Activated B cell treated with CpG ODN at 0.5 μM for 24 hours (primary cell): Measurements from ENCODE around the gene CTSD. TPM values are rescaled to one million over a fixed set of nuclear protein-coding genes. Genes with fewer than 3 reads are reported as not detected.

Experiments used
- ATAC-seq: fragments of 200-7000 bp; cut with Tn5 transposase; one replicate; pipeline ENCODE4 v1.10.0; 2021; ENCODE audit warnings: low read depth, mild to moderate bottlenecking, moderate library complexity
- CTCF ChIA-PET: fragments of 350-600 bp; sonication (Branson Sonifier 250); formaldehyde crosslinking; loops from one replicate; lab custom pipeline; 2021; ENCODE audit warnings: antibody characterized with exemption; lab: Charles Lee
- POLR2A ChIA-PET: fragments of 350-600 bp; sonication (Branson Sonifier 250); formaldehyde crosslinking; loops from one replicate; lab custom pipeline; 2021; ENCODE audit warnings: antibody characterized with exemption; lab: Charles Lee
- DNase-seq: peaks from one replicate; pipeline ENCODE4 v3.0.0; 2022
- H3K27ac Mint-ChIP-seq: one replicate; pipeline ENCODE4 v1.8.0; 2020; ENCODE audit warnings: mixed read lengths
- H3K27me3 Mint-ChIP-seq: one replicate; pipeline ENCODE4 v1.8.0; 2021; ENCODE audit warnings: mixed read lengths
- H3K36me3 Mint-ChIP-seq: one replicate; pipeline ENCODE4 v1.8.0; 2021; ENCODE audit warnings: low read depth, mixed read lengths
- H3K4me1 Mint-ChIP-seq: one replicate; pipeline ENCODE4 v1.8.0; 2021; ENCODE audit warnings: mixed read lengths
- H3K4me3 Mint-ChIP-seq: one replicate; pipeline ENCODE4 v1.8.0; 2020; ENCODE audit warnings: mild to moderate bottlenecking, mixed read lengths
- H3K9me3 Mint-ChIP-seq: one replicate; pipeline ENCODE4 v1.8.0; 2020; ENCODE audit warnings: mixed read lengths
- intact Hi-C: fragments of 100-400 bp; cut with micrococcal nuclease; formaldehyde crosslinking; loops from one replicate; pipeline ENCODE4 v1.15.1; 2024
- total RNA-seq: library from RNA; stranded (reverse); gene quantifications from 2 replicates; pipeline ENCODE4 v1.2.3, GENCODE V29; 2022
- TF ChIP-seq, protein P1 (sequence below): fragments of 200-600 bp; IDR thresholded peaks from one replicate; pipeline ENCODE4 v1.8.0; 2022; ENCODE audit warnings: antibody characterized with exemption, mild to moderate bottlenecking

Gene CTSD
- total RNA-seq, 1 donor from 2014 or later = 33.2 TPM

DNA sequence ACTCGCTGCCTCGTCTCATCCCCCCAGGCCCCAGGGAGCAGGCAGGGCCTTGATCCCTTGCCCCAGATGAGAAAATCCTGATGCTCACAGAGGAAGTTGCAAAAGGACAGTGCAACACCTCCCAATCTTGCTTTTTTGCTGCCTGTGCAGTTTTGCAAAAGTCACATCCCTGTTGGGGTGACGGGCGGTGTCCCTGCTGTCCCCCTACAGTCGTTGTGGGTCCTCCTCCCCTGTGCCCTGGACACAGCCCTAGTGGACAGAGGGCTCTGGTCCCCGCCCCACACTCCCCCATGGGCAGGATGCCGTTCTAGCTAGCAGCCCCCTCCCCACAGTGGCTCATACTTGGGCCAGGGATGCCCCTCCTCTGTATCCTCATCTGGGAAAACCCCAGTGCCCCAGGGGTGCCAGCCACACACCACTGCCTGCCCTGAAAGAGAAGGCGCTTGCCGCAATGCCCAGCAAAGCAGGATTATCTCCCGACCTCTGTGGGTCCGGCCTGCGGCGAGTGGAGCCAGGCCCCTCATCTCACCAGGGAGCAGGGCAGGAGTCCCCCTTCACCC, 18.4 kb upstream of the CTSD start:
- intact Hi-C loops = no loop called here
- H3K27ac Mint-ChIP-seq = no peak overlapping the region
- no peak overlapping the region for H3K4me3 Mint-ChIP-seq
- H3K4me1 Mint-ChIP-seq = peaks cover 13% of the 10 kb centered on the region
- no peaks in the 10 kb centered on the region for H3K9me3 Mint-ChIP-seq
- ChIA-PET POLR2A (no interaction called here), CTCF (no interaction called here)
- H3K36me3 Mint-ChIP-seq = no peaks in the 10 kb centered on the region
- ATAC-seq = no peak
- H3K27me3 Mint-ChIP-seq = no peaks in the 10 kb centered on the region
- no peak for DNase-seq
- TF ChIP-seq, protein P1, sequence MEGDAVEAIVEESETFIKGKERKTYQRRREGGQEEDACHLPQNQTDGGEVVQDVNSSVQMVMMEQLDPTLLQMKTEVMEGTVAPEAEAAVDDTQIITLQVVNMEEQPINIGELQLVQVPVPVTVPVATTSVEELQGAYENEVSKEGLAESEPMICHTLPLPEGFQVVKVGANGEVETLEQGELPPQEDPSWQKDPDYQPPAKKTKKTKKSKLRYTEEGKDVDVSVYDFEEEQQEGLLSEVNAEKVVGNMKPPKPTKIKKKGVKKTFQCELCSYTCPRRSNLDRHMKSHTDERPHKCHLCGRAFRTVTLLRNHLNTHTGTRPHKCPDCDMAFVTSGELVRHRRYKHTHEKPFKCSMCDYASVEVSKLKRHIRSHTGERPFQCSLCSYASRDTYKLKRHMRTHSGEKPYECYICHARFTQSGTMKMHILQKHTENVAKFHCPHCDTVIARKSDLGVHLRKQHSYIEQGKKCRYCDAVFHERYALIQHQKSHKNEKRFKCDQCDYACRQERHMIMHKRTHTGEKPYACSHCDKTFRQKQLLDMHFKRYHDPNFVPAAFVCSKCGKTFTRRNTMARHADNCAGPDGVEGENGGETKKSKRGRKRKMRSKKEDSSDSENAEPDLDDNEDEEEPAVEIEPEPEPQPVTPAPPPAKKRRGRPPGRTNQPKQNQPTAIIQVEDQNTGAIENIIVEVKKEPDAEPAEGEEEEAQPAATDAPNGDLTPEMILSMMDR = no peak

DNA sequence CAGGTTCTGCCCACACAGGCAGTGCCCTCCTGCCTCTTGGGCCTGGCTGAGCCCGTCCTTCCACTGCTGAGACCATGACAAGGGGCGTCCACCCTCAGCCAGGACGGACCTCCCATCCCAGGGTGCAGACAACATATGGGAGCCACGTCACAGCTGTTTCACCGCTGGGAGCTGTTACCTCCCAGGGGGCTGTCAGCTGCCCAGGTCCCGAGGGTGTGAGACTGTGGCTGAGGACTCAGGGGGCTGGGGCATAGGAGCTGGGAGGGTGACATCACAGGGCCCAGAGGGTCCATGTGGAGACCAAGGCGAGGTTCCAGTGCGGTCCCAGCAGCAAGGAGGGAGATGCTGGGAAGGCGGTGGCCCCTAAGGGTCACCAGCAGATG, 17.9 kb upstream of the CTSD start:
- POLR2A ChIA-PET = no interaction called here
- no peak for ATAC-seq
- Mint-ChIP-seq H3K4me3 (no peak overlapping the region), H3K27me3 (peaks cover 4% of the 10 kb centered on the region), H3K9me3 (no peaks in the 10 kb centered on the region), H3K27ac (no peak overlapping the region), H3K36me3 (no peaks in the 10 kb centered on the region), H3K4me1 (peaks cover 13% of the 10 kb centered on the region)
- TF ChIP-seq, protein P1 = no peak
- CTCF ChIA-PET = no interaction called here
- DNase-seq = no peak
- intact Hi-C loops = no loop called here

- peak; percentile 13 for DNase-seq
- Mint-ChIP-seq H3K27ac (no peak overlapping the region), H3K27me3 (peaks cover 4% of the 10 kb centered on the region), H3K9me3 (no peaks in the 10 kb centered on the region), H3K36me3 (no peaks in the 10 kb centered on the region), H3K4me1 (peaks cover 13% of the 10 kb centered on the region), H3K4me3 (no peak overlapping the region)
- TF ChIP-seq, protein P1 = no peak
- no peak for ATAC-seq
- POLR2A ChIA-PET = no interaction called here
- CTCF ChIA-PET = no interaction called here
- intact Hi-C loops = no loop called here
These were observed 17.2 kb upstream of the CTSD start for GRCh38 chr11:1780700-1781592.

- H3K27ac Mint-ChIP-seq = no peak overlapping the region
- no peak for DNase-seq
These were observed 16.3 kb upstream of the CTSD start for GRCh38 chr11:1779806-1780699.

More at GRCh38 chr11:1779806-1780699, 16.3 kb upstream of the CTSD start:
- H3K36me3 Mint-ChIP-seq = no peaks in the 10 kb centered on the region
- ChIA-PET CTCF (no interaction called here), POLR2A (no interaction called here)
- intact Hi-C loops = no loop called here
- ATAC-seq = no peak
- H3K4me3 Mint-ChIP-seq = no peak overlapping the region
- TF ChIP-seq, protein P1 = no peak
- H3K27me3 Mint-ChIP-seq = peaks cover 4% of the 10 kb centered on the region
- H3K4me1 Mint-ChIP-seq = peaks cover 13% of the 10 kb centered on the region
- H3K9me3 Mint-ChIP-seq = no peaks in the 10 kb centered on the region
